Left lobe of liver (tissue), 2 donors: Measurements from ENCODE around the gene CNIH2. TPM values are rescaled to one million over a fixed set of nuclear protein-coding genes. Genes with fewer than 3 reads are reported as not detected.

Source experiments
- ATAC-seq: fragments of 200-7000 bp; cut with Tn5 transposase; one replicate; pipeline ENCODE4 v1.9.1; 2020; ENCODE audit warnings: mild to moderate bottlenecking, moderate library complexity
- DNase-seq: peaks from one replicate; pipeline ENCODE4 v3.0.0-alpha.2; 2020; ENCODE audit warnings: low spot score
- total RNA-seq: library from RNA; stranded (reverse); gene quantifications from one replicate; pipeline ENCODE4 v1.2.1, GENCODE V29; 2021
- donor health status: DM: no; HTN: no; CAD: no; lungs with moderate emphysema.
- donor health status: DM: no; HTN: yes; CAD: no.

The CNIH2 gene
- total RNA-seq, 1 donor from 2014 or later: 0.13 TPM

DNA sequence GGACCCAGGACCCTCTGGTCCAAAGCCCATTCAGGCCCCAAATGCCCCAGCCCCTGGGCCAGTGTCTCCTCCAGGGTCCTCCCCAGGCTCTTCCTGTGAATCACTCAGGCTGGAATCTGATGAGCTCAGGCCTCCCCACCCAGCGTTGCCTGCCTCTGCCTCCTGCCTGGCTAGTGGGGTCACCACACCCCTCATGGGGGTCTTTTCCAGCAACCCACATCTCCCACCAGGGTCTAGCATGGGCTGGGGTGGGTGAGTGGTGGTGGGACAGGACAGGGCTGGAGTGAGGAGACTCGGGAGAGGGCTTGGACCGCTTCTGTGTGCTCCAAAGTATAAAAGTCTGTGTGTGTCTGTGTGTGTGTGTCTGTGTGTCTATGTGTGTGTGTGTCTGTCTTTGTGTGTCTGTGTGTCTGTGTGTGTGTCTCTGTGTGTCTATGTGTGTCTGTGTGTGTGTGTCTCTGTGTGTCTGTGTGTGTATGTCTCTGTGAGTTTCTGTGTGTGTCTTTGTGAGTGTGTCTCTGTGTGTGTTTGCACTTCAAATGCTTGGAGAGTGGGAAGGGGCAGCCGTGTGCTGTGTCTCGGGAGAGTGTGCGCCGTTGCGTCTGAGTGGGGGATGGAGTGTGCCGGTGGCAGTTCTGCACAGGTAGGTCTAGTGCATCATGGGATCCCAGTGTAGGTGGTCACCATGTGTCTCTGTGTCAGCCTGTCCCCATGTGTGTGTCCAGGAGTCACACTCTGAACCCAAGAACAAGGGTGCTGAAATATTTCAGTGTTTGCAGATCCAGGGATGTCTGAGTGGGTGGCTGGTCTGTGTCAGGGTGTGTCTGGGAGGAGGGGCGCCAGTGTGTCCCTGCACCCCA, 49.4 kb downstream of the CNIH2 start:
- no peak for DNase-seq
- no peak for ATAC-seq

DNA sequence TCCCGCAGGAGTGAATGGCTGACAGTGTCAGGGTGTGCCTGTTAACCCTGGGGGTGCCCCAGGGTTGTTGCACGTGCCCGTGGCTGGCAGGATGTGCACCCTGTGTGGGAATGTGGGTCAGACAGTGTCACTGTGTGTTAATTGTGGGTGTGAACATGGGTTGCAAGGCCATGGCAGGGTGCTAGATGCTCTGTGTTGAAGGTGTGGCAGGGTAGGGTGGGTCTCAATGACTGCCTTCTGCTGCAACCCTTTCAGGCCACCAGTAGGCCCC, 50.0 kb downstream of the CNIH2 start:
- ATAC-seq (peak; percentile 6), DNase-seq (no peak)

GRCh38 chr11:66328302-66329144, 50.5 kb downstream of the CNIH2 start:
- DNase-seq (peak; percentile 77), ATAC-seq (peak; percentile 96)

- ATAC-seq (no peak), DNase-seq (no peak)
These were observed 51.2 kb downstream of the CNIH2 start for GRCh38 chr11:66329165-66329673.

DNA sequence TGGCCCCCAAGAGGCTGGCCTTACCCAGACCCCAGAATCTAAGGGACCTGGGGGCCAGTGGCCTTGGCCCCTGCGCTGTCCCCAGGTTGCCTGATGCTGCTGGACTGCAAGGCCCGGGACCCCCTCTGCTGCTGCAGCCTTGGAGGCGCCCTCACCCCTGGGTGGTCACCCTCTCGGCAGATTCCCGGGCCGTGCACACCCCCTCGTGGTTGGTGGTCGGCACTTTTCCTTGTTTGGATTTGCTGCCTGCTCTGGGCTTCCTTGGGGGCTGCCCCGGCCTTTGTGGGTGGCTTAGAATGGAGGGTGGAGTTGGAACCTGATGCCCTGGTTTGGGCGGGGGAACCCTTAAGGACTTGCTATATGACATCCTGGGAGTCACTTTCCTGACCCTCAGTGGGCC, 53.0 kb downstream of the CNIH2 start:
- ATAC-seq (no peak), DNase-seq (no peak)

GRCh38 chr11:66331542-66332370, 53.8 kb downstream of the CNIH2 start:
- ATAC-seq (no peak), DNase-seq (no peak)

GRCh38 chr11:66332371-66333219, 54.6 kb downstream of the CNIH2 start:
- ATAC-seq (no peak), DNase-seq (no peak)

DNA sequence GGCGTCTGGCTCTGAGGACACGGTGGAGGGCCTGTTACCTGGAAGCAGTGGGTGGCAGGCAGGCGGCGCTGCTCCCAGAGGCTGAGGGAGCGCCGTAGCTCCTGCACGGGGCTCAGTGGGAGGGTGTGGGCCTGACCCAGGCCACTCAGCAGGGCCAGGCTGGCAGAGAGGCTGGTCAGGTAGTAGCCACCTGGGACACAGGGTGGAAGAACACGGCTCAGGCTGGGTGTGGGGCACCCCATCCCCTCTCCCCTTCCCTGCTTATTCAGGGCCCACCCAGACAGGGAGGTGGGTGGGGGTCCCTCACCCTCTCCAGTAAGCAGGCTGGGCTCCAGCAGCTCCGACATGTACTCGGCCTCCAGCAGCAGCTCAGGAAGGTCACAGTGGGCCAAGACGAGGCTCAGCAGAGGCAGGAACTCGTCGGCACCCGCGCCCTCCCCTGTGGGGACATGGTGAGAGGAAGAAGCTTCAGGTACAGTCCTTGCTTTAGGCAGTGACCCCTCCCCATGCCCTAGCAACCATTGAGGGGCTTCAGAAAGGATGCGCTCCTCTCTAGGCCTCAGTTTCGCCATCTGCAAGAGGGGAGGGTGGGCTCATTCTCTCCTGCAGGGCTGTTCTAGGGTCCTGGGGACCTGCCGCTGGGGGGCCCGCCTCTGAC, 55.4 kb downstream of the CNIH2 start:
- no peak for ATAC-seq
- DNase-seq: no peak

Other genes starting within 250 kb of the CNIH2 start
- not detected for gene GAL3ST3, start 229.0 kb upstream of the CNIH2 start, total RNA-seq
- 79.6 TPM for gene SF3B2, start 225.8 kb upstream of the CNIH2 start, total RNA-seq
- 5.8 TPM for gene PACS1, start 207.9 kb upstream of the CNIH2 start, total RNA-seq
- 5.6 TPM for gene KLC2, start 20.5 kb upstream of the CNIH2 start, total RNA-seq
- gene RAB1B, start 9.5 kb upstream of the CNIH2 start, total RNA-seq: 58.0 TPM
- 120 TPM for gene YIF1A, start 11.0 kb downstream of the CNIH2 start, total RNA-seq
- gene TMEM151A, start 13.7 kb downstream of the CNIH2 start, total RNA-seq: 0.10 TPM
- gene CD248, start 38.9 kb downstream of the CNIH2 start, total RNA-seq: 0.91 TPM
- gene RIN1, start 58.3 kb downstream of the CNIH2 start, total RNA-seq: 0.93 TPM
- gene BRMS1, start 66.9 kb downstream of the CNIH2 start, total RNA-seq: 11.2 TPM
- 19.4 TPM for gene B4GAT1, start 69.5 kb downstream of the CNIH2 start, total RNA-seq
- 0.48 TPM for gene SLC29A2, start 93.6 kb downstream of the CNIH2 start, total RNA-seq
- not detected for gene NPAS4, start 142.9 kb downstream of the CNIH2 start, total RNA-seq
- 28.5 TPM for gene MRPL11, start 160.7 kb downstream of the CNIH2 start, total RNA-seq
- gene PELI3, start 188.7 kb downstream of the CNIH2 start, total RNA-seq: 4.8 TPM
- gene DPP3, start 202.3 kb downstream of the CNIH2 start, total RNA-seq: 24.4 TPM
- gene BBS1, start 232.5 kb downstream of the CNIH2 start, total RNA-seq: 11.6 TPM